HFFc6 (cell line): ENCODE data around the gene HOXD11. TPM values are rescaled to one million over a fixed set of nuclear protein-coding genes. Genes with fewer than 3 reads are reported as not detected.
A peak's percentile ranks its signal among the peaks of the same experiment; 100 is the strongest.

Experiments
- DNase-seq: peaks from one replicate; pipeline ENCODE4 v3.0.0-alpha.2; 2018
- H3K27ac Mint-ChIP-seq: 2 replicates; pipeline ENCODE4 v1.8.0; 2020; ENCODE audit warnings: mild to moderate bottlenecking, mixed read lengths
- H3K27me3 Mint-ChIP-seq: 2 replicates; pipeline ENCODE4 v1.8.0; 2021; ENCODE audit warnings: mild to moderate bottlenecking, moderate library complexity, mixed read lengths; ENCODE audit not compliant: insufficient read depth
- H3K36me3 Mint-ChIP-seq: 2 replicates; pipeline ENCODE4 v1.8.0; 2021; ENCODE audit warnings: low read depth, mixed read lengths
- H3K4me1 Mint-ChIP-seq: 2 replicates; pipeline ENCODE4 v1.8.0; 2020; ENCODE audit warnings: low read depth, mixed read lengths
- H3K4me3 Mint-ChIP-seq: 2 replicates; pipeline ENCODE4 v1.8.0; 2020; ENCODE audit warnings: mild to moderate bottlenecking, moderate library complexity, mixed read lengths
- H3K9me3 Mint-ChIP-seq: 2 replicates; pipeline ENCODE4 v1.8.0; 2020; ENCODE audit warnings: mild to moderate bottlenecking, mixed read lengths
- CTCF ChIP-seq: fragments of 200-600 bp; sonication (generic); IDR thresholded peaks from 2 replicates; pipeline ENCODE4 v1.5.0; 2021; ENCODE audit warnings: antibody characterized with exemption, mild to moderate bottlenecking
- total RNA-seq, 6 experiments: library from RNA; stranded (reverse); fragmentation: NEBNext Ultra II Directional; extraction: Animal tissue kit (Norgen Biotek cat#: 25700); gene quantifications; 2 replicates in 1 of 6; 3 replicates in 5 of 6; pipeline ENCODE4 v1.2.3, GENCODE V29; 2021

The HOXD11 gene
- total RNA-seq, 6 experiments from 2014 or later, result 6.0 to 10.2 (median 7.6) TPM

- peaks cover 67% of the 10 kb centered on the region for H3K4me1 Mint-ChIP-seq
- peak; percentile 24 for DNase-seq
- H3K36me3 Mint-ChIP-seq, result peaks cover 5% of the 10 kb centered on the region; the same call in 1 of the 2 replicates
- H3K9me3 Mint-ChIP-seq, result no peaks in the 10 kb centered on the region
- peak overlapping the region; percentile 73; the same call in 1 of the 2 replicates for H3K4me3 Mint-ChIP-seq
- peaks cover 33% of the 10 kb centered on the region for H3K27me3 Mint-ChIP-seq
- peak; percentile 43 for TF ChIP-seq CTCF
- peak overlapping the region; percentile 84; the same call in 1 of the 2 replicates for H3K27ac Mint-ChIP-seq
Observed at GRCh38 chr2:176135035-176135440, 28.0 kb downstream of the HOXD11 start.

GRCh38 chr2:176136374-176137251 is 29.5 kb downstream of the HOXD11 start:
- Mint-ChIP-seq H3K36me3 (peaks cover 5% of the 10 kb centered on the region; the same call in 1 of the 2 replicates), H3K4me3 (peak overlapping the region; percentile 73), H3K9me3 (no peaks in the 10 kb centered on the region), H3K27me3 (peaks cover 28% of the 10 kb centered on the region), H3K4me1 (peaks cover 57% of the 10 kb centered on the region), H3K27ac (peak overlapping the region; percentile 84)
- no peak for TF ChIP-seq CTCF
- DNase-seq, result no peak

- Mint-ChIP-seq H3K27me3 (peaks cover 25% of the 10 kb centered on the region), H3K4me3 (peak overlapping the region; percentile 59; the same call in 1 of the 2 replicates), H3K36me3 (peaks cover 3% of the 10 kb centered on the region; the same call in 1 of the 2 replicates), H3K27ac (peak overlapping the region; percentile 39; the same call in 1 of the 2 replicates), H3K9me3 (no peaks in the 10 kb centered on the region), H3K4me1 (peaks cover 51% of the 10 kb centered on the region)
- no peak for TF ChIP-seq CTCF
- DNase-seq, result no peak
Observed at GRCh38 chr2:176137252-176137580, 30.1 kb downstream of the HOXD11 start.

- TF ChIP-seq CTCF, result no peak
- H3K4me3 Mint-ChIP-seq, result peak overlapping the region; percentile 59; the same call in 1 of the 2 replicates
- H3K36me3 Mint-ChIP-seq, result no peaks in the 10 kb centered on the region; the same call in 1 of the 2 replicates
- H3K27ac Mint-ChIP-seq, result no peak overlapping the region
- peaks cover 44% of the 10 kb centered on the region for H3K4me1 Mint-ChIP-seq
- no peak for DNase-seq
- peaks cover 18% of the 10 kb centered on the region for H3K27me3 Mint-ChIP-seq
- no peaks in the 10 kb centered on the region for H3K9me3 Mint-ChIP-seq
Observed at GRCh38 chr2:176137906-176138305, 30.8 kb downstream of the HOXD11 start.

- H3K4me1 Mint-ChIP-seq, result peaks cover 41% of the 10 kb centered on the region
- no peaks in the 10 kb centered on the region for H3K36me3 Mint-ChIP-seq
- H3K4me3 Mint-ChIP-seq, result peak overlapping the region; percentile 57
- H3K27ac Mint-ChIP-seq, result no peak overlapping the region
- no peak for DNase-seq
- H3K27me3 Mint-ChIP-seq, result peaks cover 23% of the 10 kb centered on the region
- no peaks in the 10 kb centered on the region for H3K9me3 Mint-ChIP-seq
- no peak for TF ChIP-seq CTCF
Observed at GRCh38 chr2:176138526-176138922, 31.4 kb downstream of the HOXD11 start.
